NCI-H446 (cell line): ENCODE measurements around the gene SLC25A28.

Source experiments
- DNase-seq, 2 experiments: peaks; one replicate each; lab custom pipeline; 2025; lab: John Stamatoyannopoulos, UW

SLC25A28 gene

DNA sequence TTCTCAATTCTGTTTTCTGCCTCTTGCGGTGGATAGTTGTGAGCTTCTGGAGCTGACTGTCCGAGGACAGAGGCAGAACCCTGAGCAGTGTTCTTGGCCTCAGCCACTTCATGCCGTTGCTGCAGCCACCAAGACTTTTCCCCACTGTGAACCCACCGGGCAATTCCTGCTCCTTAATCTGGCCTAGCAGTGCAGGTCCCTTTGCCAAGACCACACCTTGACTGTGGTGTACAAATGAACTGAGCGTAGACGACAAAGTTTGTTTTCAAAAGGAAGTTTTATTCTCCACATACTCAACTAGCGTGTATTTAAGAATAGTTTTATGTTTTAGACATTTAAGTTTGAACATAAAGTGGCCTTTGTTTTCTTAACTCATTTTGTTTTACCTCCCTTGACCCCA is 29.4 kb downstream of the SLC25A28 start:
- DNase-seq: no peak

DNA sequence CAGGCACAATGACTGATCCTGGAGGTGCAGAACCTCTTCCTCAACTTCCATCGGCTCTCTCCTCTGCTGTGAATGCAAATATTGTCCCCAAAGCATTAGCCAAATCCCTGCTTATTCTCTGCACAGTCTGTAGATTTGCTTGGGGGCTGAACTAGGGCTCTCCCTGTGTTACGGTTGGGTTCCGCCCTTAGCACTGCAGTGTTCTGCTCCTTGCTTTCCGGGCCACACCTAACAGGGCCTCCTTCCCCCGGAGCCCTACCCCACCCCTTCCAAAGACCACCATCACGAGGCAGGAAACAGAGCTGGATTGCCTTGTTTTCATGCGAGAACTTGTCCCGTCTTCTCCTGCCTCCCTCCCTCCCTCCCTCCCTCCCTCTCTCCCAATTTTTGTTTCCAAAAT is 36.6 kb downstream of the SLC25A28 start:
- DNase-seq: no peak

DNA sequence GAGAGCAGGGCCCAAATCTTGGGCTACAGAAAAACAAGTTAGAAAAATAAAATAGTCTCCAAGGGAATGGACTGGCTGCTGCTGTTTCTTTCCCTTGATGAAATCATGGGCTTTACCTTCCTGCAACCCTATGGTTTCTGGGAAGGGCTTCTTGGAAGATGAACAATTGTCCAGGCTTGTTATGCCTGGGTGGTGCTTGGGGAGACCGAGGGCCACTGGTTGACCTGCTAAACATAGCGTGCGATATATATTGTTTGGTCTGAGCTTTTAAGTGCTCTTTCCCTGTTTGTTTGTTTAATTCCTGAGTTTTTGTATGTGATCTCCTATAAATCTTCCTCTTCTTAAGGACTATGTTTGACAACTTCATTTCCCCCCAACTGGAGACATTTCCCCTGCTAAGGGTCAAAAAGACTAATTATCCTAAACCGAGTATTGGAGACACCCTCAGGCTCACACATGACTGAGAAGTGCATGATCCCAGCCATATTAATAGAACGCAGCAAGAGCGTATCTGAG is 37.9 kb downstream of the SLC25A28 start:
- no peak for DNase-seq

DNA sequence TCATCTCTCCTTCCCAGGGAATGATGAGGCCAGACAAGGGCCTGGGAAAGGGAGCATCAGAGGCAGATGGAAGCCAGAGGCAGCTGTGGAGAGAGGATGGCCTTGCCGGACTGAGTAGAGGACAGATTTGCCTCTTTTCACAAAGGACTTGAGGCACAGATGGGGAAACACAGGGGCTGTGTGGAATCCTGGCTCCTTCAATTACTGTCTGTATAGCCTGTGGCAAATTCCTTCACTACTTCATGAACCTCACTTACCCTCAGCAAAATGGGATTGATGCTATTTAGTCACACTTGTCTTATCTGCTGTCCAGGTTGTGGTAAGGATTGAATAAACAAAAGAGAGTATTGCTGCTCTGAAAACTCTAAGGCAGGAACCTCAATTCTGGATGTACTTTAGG is 40.3 kb downstream of the SLC25A28 start:
- no peak for DNase-seq

DNA sequence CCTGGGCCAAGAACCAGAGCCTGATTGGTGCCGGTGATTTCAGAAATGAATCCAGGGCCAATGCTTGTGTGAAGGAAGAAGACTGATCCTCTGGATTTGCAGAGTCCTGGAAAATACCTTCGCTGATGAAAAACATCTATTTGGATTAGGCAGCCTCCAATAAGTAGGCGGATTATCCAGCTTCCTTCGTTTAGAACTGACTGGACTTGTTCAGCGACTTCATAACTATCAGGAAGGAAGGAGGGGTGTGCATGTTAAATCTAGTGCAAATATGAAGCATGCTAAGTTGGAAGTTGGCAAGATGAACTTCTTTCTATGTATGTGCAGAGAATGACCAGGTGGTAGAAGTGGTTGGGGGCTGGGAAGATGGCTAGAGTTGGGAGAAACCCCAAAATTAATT is 46.4 kb downstream of the SLC25A28 start:
- DNase-seq: no peak

DNA sequence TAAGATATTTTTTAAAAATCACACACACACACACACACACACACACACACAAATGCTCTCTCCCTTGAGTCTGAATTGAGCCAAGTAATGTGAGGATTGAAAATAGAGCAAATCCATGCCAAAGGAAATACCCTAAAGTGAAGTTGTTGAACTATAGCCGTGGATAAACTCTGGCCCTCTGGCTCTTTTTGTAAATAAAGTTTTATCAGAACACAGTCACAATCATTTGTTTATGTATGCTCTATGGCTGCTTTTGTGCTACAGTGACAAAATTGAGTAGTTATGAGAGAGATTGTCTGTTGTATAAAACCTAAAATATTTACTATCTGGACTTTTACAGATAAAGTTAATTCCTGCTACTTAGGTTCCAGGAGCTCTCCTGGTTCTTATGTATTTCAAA is 48.4 kb downstream of the SLC25A28 start:
- no peak for DNase-seq

DNA sequence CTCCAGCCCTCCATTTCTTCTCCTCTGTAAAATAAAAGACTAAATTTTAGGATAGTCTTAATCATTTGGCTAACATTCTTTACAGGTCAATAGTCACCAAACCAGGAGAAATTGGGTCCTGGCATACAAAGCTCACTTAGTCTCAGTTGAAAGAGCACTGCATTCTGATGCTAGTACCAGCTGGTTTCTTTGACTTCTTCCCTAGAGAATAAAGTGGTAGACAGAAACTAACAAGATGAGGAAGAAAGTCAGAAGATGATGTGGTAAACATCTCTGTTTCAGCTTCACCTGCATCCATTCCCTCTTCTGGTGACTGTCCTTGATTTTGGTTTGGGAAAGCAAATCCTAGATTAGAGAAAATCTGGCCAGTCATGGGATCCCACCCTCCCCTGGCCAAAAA is 50.3 kb downstream of the SLC25A28 start:
- DNase-seq: no peak

DNA sequence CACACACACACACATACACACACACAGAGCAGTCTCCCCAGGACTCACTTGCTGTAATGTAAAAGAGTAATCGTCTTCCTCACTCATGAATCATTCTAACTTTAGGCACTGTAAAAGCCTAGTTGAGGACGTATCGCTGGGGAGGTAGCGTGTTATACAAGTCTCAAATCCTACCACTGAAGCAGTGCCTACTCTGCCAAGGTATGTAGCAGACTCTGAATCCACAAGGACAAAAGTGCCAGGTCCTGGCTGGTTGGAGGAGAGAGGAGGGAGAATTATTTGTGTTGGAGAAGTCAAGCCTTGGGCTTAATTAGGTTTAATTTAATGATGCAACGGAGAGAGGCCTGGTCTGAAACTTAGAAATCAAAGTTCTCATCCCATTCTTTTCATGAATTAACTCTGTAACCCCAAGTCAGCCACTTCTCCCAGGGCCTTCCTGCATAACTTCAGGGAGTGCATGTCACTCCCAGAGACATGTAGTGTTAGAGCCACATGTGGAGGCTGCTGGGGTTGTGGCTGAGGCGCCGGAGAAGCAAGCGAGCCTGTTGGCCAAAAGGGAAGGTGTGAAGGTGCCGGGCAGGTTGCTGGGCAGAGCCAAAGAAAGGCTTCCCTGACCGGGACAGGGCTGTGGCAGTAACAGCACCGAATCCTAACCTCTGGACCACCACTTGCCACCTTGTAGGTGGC is 50.8 kb downstream of the SLC25A28 start:
- no peak for DNase-seq

DNA sequence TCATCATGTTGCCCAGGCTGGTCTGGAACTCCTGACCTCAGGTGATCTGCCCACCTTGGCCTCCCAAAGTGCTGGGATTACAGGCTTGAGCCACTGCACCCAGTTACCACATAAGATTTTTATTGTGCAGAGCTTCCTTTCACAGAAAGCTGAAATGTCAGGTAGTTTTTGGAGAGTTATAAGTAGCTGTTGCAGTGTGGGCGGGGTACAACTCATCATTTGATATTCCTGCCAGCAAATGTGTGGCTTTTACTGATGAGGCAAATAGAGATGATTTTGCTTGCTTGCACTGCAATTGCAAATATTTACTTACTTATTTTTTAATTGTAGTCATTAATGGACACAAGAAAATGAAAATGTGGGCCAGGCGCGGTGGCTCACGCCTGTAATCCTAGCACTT is 55.1 kb downstream of the SLC25A28 start:
- no peak for DNase-seq

DNA sequence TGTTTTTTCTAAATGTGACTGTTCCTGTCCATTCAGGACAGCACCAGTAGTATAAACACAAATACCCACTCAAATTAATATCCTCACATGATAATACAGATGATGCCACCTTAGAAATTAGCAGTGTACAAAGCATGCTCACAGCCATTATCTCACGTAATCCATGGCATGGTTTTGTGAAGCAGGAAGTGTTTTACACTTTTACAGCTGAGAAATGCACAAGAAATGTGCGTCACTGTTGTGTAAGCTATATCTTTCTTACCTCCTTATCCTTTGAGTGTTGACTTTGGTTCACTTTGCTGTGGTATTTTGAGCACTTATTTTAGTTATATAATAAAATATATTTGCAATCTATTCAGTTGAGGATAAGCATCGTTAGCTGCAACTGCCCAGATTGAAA is 55.9 kb downstream of the SLC25A28 start:
- no peak for DNase-seq

DNA sequence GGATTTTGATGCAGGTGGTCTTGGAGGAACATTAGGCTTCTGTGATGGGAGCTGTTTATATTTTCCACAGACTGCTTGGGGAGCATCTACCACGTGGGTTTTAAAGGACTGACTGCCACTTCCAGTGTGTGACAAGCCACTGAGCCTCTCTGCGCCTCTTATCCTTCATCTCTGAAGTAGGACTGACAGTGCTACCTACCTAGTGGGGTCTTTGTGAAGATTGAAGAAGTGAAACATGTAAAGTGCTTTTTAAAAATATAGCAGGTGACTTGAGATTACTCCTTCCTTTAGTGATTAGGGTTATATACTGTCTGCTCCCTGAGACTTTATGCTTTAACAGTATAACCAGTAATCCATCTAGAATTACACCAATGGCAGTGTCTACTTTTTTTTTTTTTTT is 57.6 kb downstream of the SLC25A28 start:
- no peak for DNase-seq
